ENCODE measurements around the gene ATF6.

ATF6 gene

GRCh38 chr1:161736335-161736969 lies 29.7 kb upstream of the ATF6 start:
- in situ Hi-C loops (cut with MboI; ENCODE audit: low sequenced_read_pairs, unreplicated experiment): loop anchor here (25.0 kb wide), 1 partner anchor 99 kb away; the partner anchor contains the start of gene FCGR3B
- no peak for DNase-seq (ENCODE audit: low spot score)
- TF ChIP-seq CTCF (IDR thresholded peaks at IDR 0.05; ENCODE audit: borderline replicate concordance, control extremely low read depth, extremely low read depth, insufficient read depth, missing control alignments): no peak

GRCh38 chr1:161737625-161738024 lies 28.5 kb upstream of the ATF6 start:
- in situ Hi-C loops (cut with MboI; ENCODE audit: low sequenced_read_pairs, unreplicated experiment): loop anchor here (25.0 kb wide), 1 partner anchor 100 kb away; the partner anchor contains the start of gene FCGR3B
- TF ChIP-seq CTCF (IDR thresholded peaks at IDR 0.05; ENCODE audit: borderline replicate concordance, control extremely low read depth, extremely low read depth, insufficient read depth, missing control alignments): no peak
- no peak for DNase-seq (ENCODE audit: low spot score)

- DNase-seq (ENCODE audit: low spot score): no peak
- in situ Hi-C loops (cut with MboI; ENCODE audit: low sequenced_read_pairs, unreplicated experiment): loop anchor here (25.0 kb wide), 1 partner anchor 101 kb away; the partner anchor contains the start of gene FCGR3B
- peak; percentile 49 for TF ChIP-seq CTCF (IDR thresholded peaks at IDR 0.05; ENCODE audit: borderline replicate concordance, control extremely low read depth, extremely low read depth, insufficient read depth, missing control alignments)
Observed at GRCh38 chr1:161738627-161739287, 27.4 kb upstream of the ATF6 start.

GRCh38 chr1:161739865-161740566 lies 26.1 kb upstream of the ATF6 start:
- no peak for TF ChIP-seq CTCF (IDR thresholded peaks at IDR 0.05; ENCODE audit: borderline replicate concordance, control extremely low read depth, extremely low read depth, insufficient read depth, missing control alignments)
- in situ Hi-C loops (cut with MboI; ENCODE audit: low sequenced_read_pairs, unreplicated experiment): loop anchor here (10.0 to 25.0 kb wide), 2 partner anchors 103 to 255 kb away; partner anchors contain the start of gene FCGR3B
- DNase-seq (ENCODE audit: low spot score): no peak

- TF ChIP-seq CTCF (IDR thresholded peaks at IDR 0.05; ENCODE audit: borderline replicate concordance, control extremely low read depth, extremely low read depth, insufficient read depth, missing control alignments): no peak
- DNase-seq (ENCODE audit: low spot score): no peak
- in situ Hi-C loops (cut with MboI; ENCODE audit: low sequenced_read_pairs, unreplicated experiment): loop anchor here (10.0 to 25.0 kb wide), 2 partner anchors 104 to 256 kb away; partner anchors contain the start of gene FCGR3B
Observed at GRCh38 chr1:161740921-161741320, 25.2 kb upstream of the ATF6 start.

GRCh38 chr1:161743231-161743630 lies 22.9 kb upstream of the ATF6 start:
- no peak for TF ChIP-seq CTCF (IDR thresholded peaks at IDR 0.05; ENCODE audit: borderline replicate concordance, control extremely low read depth, extremely low read depth, insufficient read depth, missing control alignments)
- DNase-seq (ENCODE audit: low spot score): no peak
- in situ Hi-C loops (cut with MboI; ENCODE audit: low sequenced_read_pairs, unreplicated experiment): loop anchor here (10.0 to 25.0 kb wide), 2 partner anchors 106 to 258 kb away; partner anchors contain the start of gene FCGR3B
